Endodermal cell (in vitro differentiated cells): ENCODE results near the gene WDR12. TPM values are rescaled to one million over a fixed set of nuclear protein-coding genes. Genes with fewer than 3 reads are reported as not detected.
A peak's percentile ranks its signal among the peaks of the same experiment; 100 is the strongest.

Source experiments
- DNase-seq: peaks from one replicate; pipeline ENCODE4 v3.0.0-alpha.2; 2017
- H3K27ac ChIP-seq: 2 replicates; pipeline ENCODE4 v1.5.1; 2013; ENCODE audit warnings: mild to moderate bottlenecking, low read depth, low read length, moderate library complexity
- H3K27me3 ChIP-seq: 2 replicates; pipeline ENCODE4 v1.6.1; 2013; ENCODE audit warnings: mild to moderate bottlenecking, low read length, moderate library complexity; ENCODE audit not compliant: insufficient read depth, control insufficient read depth, poor library complexity, severe bottlenecking
- H3K36me3 ChIP-seq: 2 replicates; pipeline ENCODE4 v1.7.0; 2013; ENCODE audit warnings: mild to moderate bottlenecking, low read length, moderate library complexity; ENCODE audit not compliant: control insufficient read depth, insufficient read depth
- H3K4me1 ChIP-seq: one replicate; pipeline ENCODE4 v1.7.0; 2013; ENCODE audit warnings: low read length; ENCODE audit not compliant: control insufficient read depth, insufficient read depth
- H3K4me3 ChIP-seq: 2 replicates; pipeline ENCODE4 v1.5.1; 2013; ENCODE audit warnings: mild to moderate bottlenecking, low read length, moderate library complexity
- H3K9ac ChIP-seq: 2 replicates; pipeline ENCODE4 v1.6.1; 2013; ENCODE audit warnings: mild to moderate bottlenecking, low read length, moderate library complexity; ENCODE audit not compliant: poor library complexity, severe bottlenecking; ENCODE audit errors: extremely low read depth
- H3K9me3 ChIP-seq: 2 replicates; pipeline ENCODE4 v1.6.1; 2013; ENCODE audit warnings: mild to moderate bottlenecking, low read length, moderate library complexity; ENCODE audit not compliant: control insufficient read depth
- H3K27ac Mint-ChIP-seq: 2 replicates; pipeline ENCODE4 v1.8.0; 2020; ENCODE audit warnings: mixed read lengths
- H3K27me3 Mint-ChIP-seq: 2 replicates; pipeline ENCODE4 v1.8.0; 2021; ENCODE audit warnings: mild to moderate bottlenecking, mixed read lengths; ENCODE audit not compliant: insufficient read depth
- H3K36me3 Mint-ChIP-seq: 2 replicates; pipeline ENCODE4 v1.8.0; 2020; ENCODE audit warnings: low read depth, mixed read lengths
- H3K4me1 Mint-ChIP-seq: 2 replicates; pipeline ENCODE4 v1.8.0; 2020; ENCODE audit warnings: mixed read lengths
- H3K4me3 Mint-ChIP-seq: 2 replicates; pipeline ENCODE4 v1.8.0; 2020; ENCODE audit warnings: mild to moderate bottlenecking, moderate library complexity, mixed read lengths
- H3K9me3 Mint-ChIP-seq: 2 replicates; pipeline ENCODE4 v1.8.0; 2020; ENCODE audit warnings: mild to moderate bottlenecking, mixed read lengths
- WGBS, 2 experiments: methylation state at CpG; one replicate each; pipeline versions ENCODE4 v1.1.5 to v1.1.7; 2013; ENCODE audit warnings: missing lambda C conversion rate in 2 of 2, mixed read lengths in 1 of 2; ENCODE audit not compliant: insufficient coverage in 1 of 2, insufficient read length in 1 of 2; 5-methylcytosine and 5-hydroxymethylcytosine counted together
- total RNA-seq, 2 donors: library from RNA; stranded (reverse); fragmentation: NEBNext Ultra II Directional in 1 of 2; extraction: Animal tissue kit (Norgen Biotek cat#: 25700) in 1 of 2; gene quantifications; 2 replicates in 1 of 2; 3 replicates in 1 of 2; pipeline ENCODE4 v1.2.1, GENCODE V29; 2021
- TF ChIP-seq, protein P1 (sequence below): fragments of 200-600 bp; sonication (generic); conservative IDR thresholded peaks from 2 replicates; pipeline ENCODE4 v1.5.0; 2021; ENCODE audit warnings: antibody characterized with exemption, mild to moderate bottlenecking

WDR12 gene
- total RNA-seq, 2 donors from 2014 or later, result 84.4 to 104 TPM

DNA sequence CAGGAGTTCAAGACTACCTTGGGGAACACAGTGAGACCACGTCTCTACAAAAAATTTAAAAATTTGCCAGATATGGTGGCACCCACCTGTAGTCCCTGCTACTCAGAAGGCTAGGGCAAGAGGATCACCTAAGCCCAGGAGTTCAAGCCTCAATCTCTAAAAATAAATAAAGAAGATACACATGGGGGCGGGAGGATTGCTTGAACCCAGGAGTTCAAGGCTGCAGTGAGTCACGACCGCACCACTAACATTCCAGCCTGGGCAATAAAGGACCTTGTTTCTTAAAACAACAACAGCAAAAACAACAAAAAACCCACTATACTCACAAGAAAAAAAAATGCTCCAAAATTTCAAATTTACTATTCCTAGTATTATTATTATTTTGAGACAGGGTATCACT is 29.9 kb downstream of the WDR12 start:
- Histone ChIP-seq H3K27ac (no peak overlapping the region), H3K27me3 (no peaks in the 10 kb centered on the region), H3K9ac (no peak overlapping the region), H3K4me3 (no peak overlapping the region), H3K36me3 (peaks cover 57% of the 10 kb centered on the region), H3K9me3 (no peaks in the 10 kb centered on the region), H3K4me1 (no peaks in the 10 kb centered on the region)
- TF ChIP-seq, protein P1, sequence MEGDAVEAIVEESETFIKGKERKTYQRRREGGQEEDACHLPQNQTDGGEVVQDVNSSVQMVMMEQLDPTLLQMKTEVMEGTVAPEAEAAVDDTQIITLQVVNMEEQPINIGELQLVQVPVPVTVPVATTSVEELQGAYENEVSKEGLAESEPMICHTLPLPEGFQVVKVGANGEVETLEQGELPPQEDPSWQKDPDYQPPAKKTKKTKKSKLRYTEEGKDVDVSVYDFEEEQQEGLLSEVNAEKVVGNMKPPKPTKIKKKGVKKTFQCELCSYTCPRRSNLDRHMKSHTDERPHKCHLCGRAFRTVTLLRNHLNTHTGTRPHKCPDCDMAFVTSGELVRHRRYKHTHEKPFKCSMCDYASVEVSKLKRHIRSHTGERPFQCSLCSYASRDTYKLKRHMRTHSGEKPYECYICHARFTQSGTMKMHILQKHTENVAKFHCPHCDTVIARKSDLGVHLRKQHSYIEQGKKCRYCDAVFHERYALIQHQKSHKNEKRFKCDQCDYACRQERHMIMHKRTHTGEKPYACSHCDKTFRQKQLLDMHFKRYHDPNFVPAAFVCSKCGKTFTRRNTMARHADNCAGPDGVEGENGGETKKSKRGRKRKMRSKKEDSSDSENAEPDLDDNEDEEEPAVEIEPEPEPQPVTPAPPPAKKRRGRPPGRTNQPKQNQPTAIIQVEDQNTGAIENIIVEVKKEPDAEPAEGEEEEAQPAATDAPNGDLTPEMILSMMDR, result no peak
- WGBS, 2 experiments, result 80 to 98% methylated on average over 1 to 4 of the region's 4 CpGs
- no peak for DNase-seq
- H3K36me3 Mint-ChIP-seq, result peaks cover 64% of the 10 kb centered on the region
- H3K4me3 Mint-ChIP-seq, result no peak overlapping the region
- H3K27me3 Mint-ChIP-seq, result no peaks in the 10 kb centered on the region
- H3K9me3 Mint-ChIP-seq, result no peaks in the 10 kb centered on the region
- no peak overlapping the region for H3K27ac Mint-ChIP-seq
- H3K4me1 Mint-ChIP-seq, result no peaks in the 10 kb centered on the region

DNA sequence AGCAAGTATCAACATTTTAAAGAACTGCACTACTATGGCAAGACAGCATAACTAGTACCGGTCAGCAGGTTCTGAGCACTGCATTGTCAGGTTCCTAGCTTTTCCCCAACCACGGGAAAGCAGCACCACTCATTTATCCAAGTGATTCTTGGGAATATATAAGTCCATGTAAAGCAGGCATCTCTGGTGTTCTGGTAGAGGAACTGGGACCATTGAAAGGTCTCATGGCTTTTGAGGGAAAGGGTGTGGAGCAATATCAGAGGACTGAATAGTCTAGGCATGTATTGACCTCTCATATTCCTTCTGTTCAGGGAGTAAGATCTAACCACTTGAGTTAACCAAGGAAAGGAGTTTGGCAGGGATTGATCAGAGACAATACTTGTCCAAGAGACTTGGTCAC is 33.8 kb downstream of the WDR12 start:
- no peak overlapping the region for H3K27ac Mint-ChIP-seq
- no peaks in the 10 kb centered on the region for H3K27me3 ChIP-seq
- TF ChIP-seq, protein P1, result no peak
- H3K36me3 ChIP-seq, result peaks cover 32% of the 10 kb centered on the region
- no peak overlapping the region for H3K4me3 ChIP-seq
- H3K4me1 Mint-ChIP-seq, result no peaks in the 10 kb centered on the region
- H3K9ac ChIP-seq, result no peak overlapping the region
- H3K4me3 Mint-ChIP-seq, result no peak overlapping the region
- peaks cover 4% of the 10 kb centered on the region for H3K27me3 Mint-ChIP-seq
- 99 to 100% methylated on average over 1 to 2 of the region's 2 CpGs for WGBS, 2 experiments
- H3K4me1 ChIP-seq, result no peaks in the 10 kb centered on the region
- no peak overlapping the region for H3K27ac ChIP-seq
- no peak for DNase-seq
- H3K9me3 Mint-ChIP-seq, result no peaks in the 10 kb centered on the region
- peaks cover 30% of the 10 kb centered on the region for H3K36me3 Mint-ChIP-seq
- H3K9me3 ChIP-seq, result no peaks in the 10 kb centered on the region

DNA sequence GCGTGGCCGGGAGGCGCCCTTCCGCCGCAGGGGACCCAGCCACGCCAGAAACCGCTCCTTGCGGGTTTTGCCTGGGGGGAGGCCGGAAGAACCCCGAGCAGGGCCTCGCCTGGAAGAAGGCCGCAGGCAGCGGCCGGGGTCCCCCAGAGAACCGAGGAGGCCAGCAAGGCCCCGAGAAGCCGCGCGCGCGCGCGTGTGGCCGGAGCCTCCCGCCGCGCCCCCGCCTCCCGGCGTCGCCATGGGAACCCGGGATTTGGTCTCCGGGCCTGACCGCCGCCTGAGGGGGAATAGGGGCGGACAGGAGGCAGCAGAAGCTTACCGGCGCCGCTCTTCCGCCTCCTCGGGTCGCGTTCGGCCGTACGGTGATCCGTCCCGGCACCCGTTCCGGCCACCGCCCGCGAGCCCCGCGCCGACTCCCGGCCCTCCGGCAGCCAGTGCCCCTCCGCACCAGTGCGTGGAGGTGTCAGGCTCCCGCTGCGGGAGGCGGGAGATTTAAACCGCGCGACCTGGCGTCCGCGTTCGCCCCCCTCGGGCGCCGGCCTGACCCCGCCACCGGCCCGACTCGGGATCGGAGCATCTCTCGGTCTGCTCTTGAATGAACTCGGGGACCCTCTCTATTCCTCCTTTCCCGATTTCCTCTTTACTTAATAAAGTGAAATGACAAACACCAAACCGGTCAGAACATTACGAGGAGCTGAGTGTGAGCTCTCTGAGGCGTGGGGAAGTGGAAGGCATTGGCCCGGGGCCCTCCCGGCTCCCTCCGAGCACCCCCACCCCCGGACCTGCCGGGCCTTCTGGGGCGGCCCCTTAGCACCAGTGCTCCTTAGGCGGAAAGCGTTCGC is 40.0 kb downstream of the WDR12 start, which contains the start of gene ICA1L:
Gene ICA1L, minus strand, starts transcription at position 467 of the 842 bp plus-strand sequence. CDS start 42,757 bp downstream, outside the sequence.
- H3K4me3 Mint-ChIP-seq, result peak within 1 kb of the TSS; percentile 84
- DNase-seq, result peak; percentile 88
- peaks cover 11% of the 10 kb centered on the region for H3K27me3 Mint-ChIP-seq
- H3K9me3 Mint-ChIP-seq, result no peaks in the 10 kb centered on the region
- Histone ChIP-seq H3K4me1 (no peaks in the 10 kb centered on the region), H3K27ac (no peak within 1 kb of the TSS), H3K4me3 (peak within 1 kb of the TSS; percentile 88), H3K9ac (peak within 1 kb of the TSS; percentile 82), H3K9me3 (no peaks in the 10 kb centered on the region), H3K36me3 (no peaks in the 10 kb centered on the region), H3K27me3 (no peaks in the 10 kb centered on the region)
- TF ChIP-seq, protein P1, result no peak
- H3K27ac Mint-ChIP-seq, result peak within 1 kb of the TSS; percentile 96
- 0 to 2% methylated on average over 58 to 93 of the region's 93 CpGs for WGBS, 2 experiments
- H3K4me1 Mint-ChIP-seq, result peaks cover 3% of the 10 kb centered on the region
- no peaks in the 10 kb centered on the region for H3K36me3 Mint-ChIP-seq
